ENCODE measurements around the gene FREM1. TPM values are rescaled to one million over a fixed set of nuclear protein-coding genes. Genes with fewer than 3 reads are reported as not detected.

The FREM1 gene
- total and polyA plus RNA-seq, 10 of the 15 experiments (the other 5 are each of a cell fraction or from before 2014, with no cell fraction given) = 0.01 to 0.16 (median 0.08) TPM; not detected in 7

DNA sequence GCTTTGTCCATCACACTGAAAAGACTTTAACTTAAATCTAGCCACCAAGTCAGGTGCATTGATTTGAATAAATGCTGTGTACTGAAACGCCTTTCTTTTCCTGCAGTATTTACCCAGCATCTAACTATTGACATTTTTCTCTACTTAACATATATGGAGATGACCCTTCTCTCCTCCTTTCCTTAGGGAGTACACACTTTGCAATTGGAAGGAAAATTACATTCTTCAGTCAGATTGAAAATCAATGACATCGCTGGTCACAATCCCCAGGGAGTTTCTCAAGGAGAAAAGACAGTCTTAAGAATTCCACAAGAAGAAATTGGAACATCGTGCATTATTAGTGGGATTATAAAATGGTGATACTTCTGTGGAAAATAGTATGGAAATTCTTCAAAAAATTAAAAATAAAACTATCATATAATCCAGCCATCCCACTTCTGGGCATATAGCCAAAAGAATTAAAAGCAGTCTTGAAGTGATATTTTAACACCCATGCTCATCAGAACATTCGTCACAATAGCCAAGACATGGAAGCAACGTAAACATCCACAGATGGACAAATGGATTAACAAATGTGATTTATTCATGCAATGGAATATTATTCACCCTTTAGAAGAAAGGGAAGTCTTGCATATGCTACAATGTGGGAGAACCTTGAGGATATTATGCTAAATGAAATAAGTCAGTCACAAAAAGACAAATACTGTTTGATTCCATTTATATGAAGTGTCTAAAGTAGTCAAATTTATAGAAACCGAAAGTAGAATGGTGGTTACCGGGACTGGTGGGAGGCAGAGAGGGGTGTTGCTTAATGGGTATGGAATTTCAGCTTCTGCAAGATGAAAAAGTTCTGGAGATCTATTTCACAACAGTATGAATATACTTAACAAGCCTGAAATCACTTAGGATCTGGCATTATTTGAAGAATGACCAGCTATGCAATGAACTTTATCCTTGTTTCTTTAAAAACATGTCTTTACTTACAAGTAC lies 14.3 kb upstream of the FREM1 start:
- H3K36me3 ChIP-seq (ENCODE audit: control insufficient read depth in 2 of 2, insufficient read depth in 2 of 2, low read length in 1 of 2) = no peaks in the 10 kb centered on the region
- no peak overlapping the region for H3K4me3 ChIP-seq
- FAIRE-seq (no peak), DNase-seq (ENCODE audit: low read depth, low spot score) (no peak), ATAC-seq (no peak)
- no peak overlapping the region for H3K27ac ChIP-seq (ENCODE audit: control insufficient read depth, insufficient read depth)
- WGBS (ENCODE audit: insufficient coverage, insufficient replicate concordance, low lambda C conversion rate, missing lambda C conversion rate) = 0% methylated on average over 7 of the region's 7 CpGs
- RAD21 ChIA-PET (ENCODE audit: unreplicated experiment) = no interaction called here
- H3K4me1 ChIP-seq (ENCODE audit: control insufficient read depth, insufficient read depth, low read length) = no peaks in the 10 kb centered on the region
- in situ Hi-C loops (cut with MboI) (no loop called here), intact Hi-C loops (cut with micrococcal nuclease; ENCODE audit: unreplicated experiment) (no loop called here)
- H3K4me2 ChIP-seq (ENCODE audit: control insufficient read depth, insufficient read depth) = no peak overlapping the region
- TF ChIP-seq, protein P1, sequence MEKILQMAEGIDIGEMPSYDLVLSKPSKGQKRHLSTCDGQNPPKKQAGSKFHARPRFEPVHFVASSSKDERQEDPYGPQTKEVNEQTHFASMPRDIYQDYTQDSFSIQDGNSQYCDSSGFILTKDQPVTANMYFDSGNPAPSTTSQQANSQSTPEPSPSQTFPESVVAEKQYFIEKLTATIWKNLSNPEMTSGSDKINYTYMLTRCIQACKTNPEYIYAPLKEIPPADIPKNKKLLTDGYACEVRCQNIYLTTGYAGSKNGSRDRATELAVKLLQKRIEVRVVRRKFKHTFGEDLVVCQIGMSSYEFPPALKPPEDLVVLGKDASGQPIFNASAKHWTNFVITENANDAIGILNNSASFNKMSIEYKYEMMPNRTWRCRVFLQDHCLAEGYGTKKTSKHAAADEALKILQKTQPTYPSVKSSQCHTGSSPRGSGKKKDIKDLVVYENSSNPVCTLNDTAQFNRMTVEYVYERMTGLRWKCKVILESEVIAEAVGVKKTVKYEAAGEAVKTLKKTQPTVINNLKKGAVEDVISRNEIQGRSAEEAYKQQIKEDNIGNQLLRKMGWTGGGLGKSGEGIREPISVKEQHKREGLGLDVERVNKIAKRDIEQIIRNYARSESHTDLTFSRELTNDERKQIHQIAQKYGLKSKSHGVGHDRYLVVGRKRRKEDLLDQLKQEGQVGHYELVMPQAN (conservative IDR thresholded peaks at IDR 0.05) = no peak
- TF ChIP-seq STAT3 (IDR thresholded peaks at IDR 0.05; ENCODE audit: low read depth, low read length) (no peak), NRF1 (conservative IDR thresholded peaks at IDR 0.05; ENCODE audit: low read depth, low read length) (no peak), CBFB (IDR thresholded peaks at IDR 0.05; ENCODE audit: low read depth) (no peak), FOXK2 (IDR thresholded peaks at IDR 0.05) (no peak), CBX5 (IDR thresholded peaks at IDR 0.05; ENCODE audit: low read depth) (no peak), NR2C1 (IDR thresholded peaks at IDR 0.05) (no peak), ZNF622 (IDR thresholded peaks at IDR 0.05) (no peak), DPF2 (IDR thresholded peaks at IDR 0.05) (no peak), JUND (IDR thresholded peaks at IDR 0.05; ENCODE audit: low read depth, low read length) (no peak), TARDBP (IDR thresholded peaks at IDR 0.05; ENCODE audit: borderline replicate concordance) (no peak)
- TF ChIP-seq, protein P2, sequence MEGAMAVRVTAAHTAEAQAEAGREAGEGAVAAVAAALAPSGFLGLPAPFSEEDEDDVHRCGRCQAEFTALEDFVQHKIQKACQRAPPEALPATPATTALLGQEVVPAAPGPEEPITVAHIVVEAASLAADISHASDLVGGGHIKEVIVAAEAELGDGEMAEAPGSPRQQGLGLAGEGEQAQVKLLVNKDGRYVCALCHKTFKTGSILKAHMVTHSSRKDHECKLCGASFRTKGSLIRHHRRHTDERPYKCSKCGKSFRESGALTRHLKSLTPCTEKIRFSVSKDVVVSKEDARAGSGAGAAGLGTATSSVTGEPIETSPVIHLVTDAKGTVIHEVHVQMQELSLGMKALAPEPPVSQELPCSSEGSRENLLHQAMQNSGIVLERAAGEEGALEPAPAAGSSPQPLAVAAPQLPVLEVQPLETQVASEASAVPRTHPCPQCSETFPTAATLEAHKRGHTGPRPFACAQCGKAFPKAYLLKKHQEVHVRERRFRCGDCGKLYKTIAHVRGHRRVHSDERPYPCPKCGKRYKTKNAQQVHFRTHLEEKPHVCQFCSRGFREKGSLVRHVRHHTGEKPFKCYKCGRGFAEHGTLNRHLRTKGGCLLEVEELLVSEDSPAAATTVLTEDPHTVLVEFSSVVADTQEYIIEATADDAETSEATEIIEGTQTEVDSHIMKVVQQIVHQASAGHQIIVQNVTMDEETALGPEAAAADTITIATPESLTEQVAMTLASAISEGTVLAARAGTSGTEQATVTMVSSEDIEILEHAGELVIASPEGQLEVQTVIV (IDR thresholded peaks at IDR 0.05; ENCODE audit: borderline replicate concordance, partially characterized antibody) = no peak
- SMC1A ChIA-PET (ENCODE audit: uncharacterized antibody, unreplicated experiment) = no interaction called here
- no peaks in the 10 kb centered on the region for H3K9me3 ChIP-seq (replicated peaks; ENCODE audit: control insufficient read depth, insufficient read depth, low read length)
- no peaks in the 10 kb centered on the region; a peak in 1 of 4 replicates for H3K27me3 ChIP-seq (replicated peaks in 1 of 2; ENCODE audit: control insufficient read depth in 2 of 2, insufficient read depth in 2 of 2, low read length in 1 of 2)
- H3K79me2 ChIP-seq (ENCODE audit: control insufficient read depth, insufficient read depth, low read length) = no peaks in the 10 kb centered on the region
- no peak overlapping the region for H2AFZ ChIP-seq (ENCODE audit: control insufficient read depth, low read depth, low read length)
- H3K9ac ChIP-seq (ENCODE audit: control insufficient read depth, insufficient read depth, low read length) = no peak overlapping the region
- H4K20me1 ChIP-seq (ENCODE audit: control insufficient read depth, insufficient read depth) = no peaks in the 10 kb centered on the region
- CTCF ChIA-PET = no interaction called here
- POLR2A ChIA-PET = interaction anchor here (0.8 kb wide), 1 partner anchor 10 kb away, joined by 3 read pairs; no protein-coding TSS in a partner anchor
- no TSS peak for BruUV-seq (replicated peaks)
